LNCAP (cell line): Measurements from ENCODE around the gene CALHM3.

ENCODE experiments used
- TF ChIP-seq, protein P1 (sequence below): fragments of 450-650 bp; IDR thresholded peaks from 2 replicates; pipeline ENCODE4 v1.5.1; 2017; ENCODE audit warnings: mild to moderate bottlenecking

CALHM3 gene

DNA sequence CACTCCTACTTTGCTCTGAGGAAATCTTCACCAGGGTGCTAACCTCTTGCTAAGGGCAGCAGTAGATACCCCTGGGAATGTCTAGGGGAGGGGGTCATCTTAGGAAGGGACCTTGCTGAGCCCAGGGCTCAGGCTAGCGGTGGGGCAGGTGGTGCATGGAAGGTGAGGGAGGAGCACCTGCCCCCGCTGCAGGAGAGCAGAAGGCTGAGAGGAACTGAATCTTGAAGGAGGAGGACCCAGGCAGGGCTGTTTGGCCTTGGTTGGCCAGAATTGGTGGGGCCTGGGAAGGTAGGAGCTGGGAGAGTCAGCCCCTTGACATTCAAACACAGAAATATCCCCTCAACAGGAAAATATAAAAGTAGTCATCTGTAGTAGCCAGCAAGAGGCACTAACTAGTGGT, 7.0 kb downstream of the CALHM3 start:
- TF ChIP-seq, protein P1, sequence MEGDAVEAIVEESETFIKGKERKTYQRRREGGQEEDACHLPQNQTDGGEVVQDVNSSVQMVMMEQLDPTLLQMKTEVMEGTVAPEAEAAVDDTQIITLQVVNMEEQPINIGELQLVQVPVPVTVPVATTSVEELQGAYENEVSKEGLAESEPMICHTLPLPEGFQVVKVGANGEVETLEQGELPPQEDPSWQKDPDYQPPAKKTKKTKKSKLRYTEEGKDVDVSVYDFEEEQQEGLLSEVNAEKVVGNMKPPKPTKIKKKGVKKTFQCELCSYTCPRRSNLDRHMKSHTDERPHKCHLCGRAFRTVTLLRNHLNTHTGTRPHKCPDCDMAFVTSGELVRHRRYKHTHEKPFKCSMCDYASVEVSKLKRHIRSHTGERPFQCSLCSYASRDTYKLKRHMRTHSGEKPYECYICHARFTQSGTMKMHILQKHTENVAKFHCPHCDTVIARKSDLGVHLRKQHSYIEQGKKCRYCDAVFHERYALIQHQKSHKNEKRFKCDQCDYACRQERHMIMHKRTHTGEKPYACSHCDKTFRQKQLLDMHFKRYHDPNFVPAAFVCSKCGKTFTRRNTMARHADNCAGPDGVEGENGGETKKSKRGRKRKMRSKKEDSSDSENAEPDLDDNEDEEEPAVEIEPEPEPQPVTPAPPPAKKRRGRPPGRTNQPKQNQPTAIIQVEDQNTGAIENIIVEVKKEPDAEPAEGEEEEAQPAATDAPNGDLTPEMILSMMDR = no peak

DNA sequence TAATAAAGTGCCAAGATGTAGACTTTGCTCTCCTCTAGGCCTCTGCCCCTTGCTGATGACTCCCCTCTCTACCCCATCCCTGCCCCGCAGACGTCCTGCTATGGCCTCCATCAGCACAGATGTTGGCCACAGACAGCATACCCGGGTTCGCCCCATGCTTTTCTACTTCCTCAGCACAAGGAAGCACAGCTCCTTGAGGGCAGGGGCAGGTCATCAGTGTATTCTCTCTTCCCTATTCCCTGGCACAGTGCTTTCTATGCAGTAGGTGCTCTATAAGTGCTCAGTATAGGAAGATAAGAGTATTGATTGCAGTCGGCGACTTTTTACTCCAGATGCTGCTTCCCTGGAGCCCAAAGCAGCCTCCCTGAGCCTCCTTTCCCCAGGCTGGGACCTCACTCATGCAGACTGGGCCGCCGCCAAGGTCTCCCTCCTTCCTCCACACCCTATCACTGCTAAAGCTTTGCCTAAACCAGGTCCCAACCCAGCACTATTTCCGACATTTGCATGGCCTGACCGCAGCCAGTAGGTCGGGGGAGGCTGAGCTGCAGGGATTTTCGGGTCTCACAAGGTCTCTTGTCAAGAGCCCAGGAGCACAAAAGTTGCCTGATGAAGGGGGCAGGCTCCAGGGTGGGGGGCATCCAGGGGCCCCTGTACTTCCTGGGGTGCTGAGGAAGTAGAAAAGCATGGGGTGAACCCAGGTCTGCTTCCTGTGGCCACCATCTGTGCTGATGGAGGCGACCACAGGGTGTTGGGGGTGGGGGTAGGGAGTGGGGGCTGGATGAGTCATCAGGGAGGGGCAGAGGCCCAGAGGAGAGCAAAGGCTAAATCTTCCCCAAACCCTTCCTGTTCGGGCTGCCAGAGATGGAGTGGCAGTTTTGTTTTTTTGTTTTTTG, 8.0 kb downstream of the CALHM3 start:
- TF ChIP-seq, protein P1 = no peak

DNA sequence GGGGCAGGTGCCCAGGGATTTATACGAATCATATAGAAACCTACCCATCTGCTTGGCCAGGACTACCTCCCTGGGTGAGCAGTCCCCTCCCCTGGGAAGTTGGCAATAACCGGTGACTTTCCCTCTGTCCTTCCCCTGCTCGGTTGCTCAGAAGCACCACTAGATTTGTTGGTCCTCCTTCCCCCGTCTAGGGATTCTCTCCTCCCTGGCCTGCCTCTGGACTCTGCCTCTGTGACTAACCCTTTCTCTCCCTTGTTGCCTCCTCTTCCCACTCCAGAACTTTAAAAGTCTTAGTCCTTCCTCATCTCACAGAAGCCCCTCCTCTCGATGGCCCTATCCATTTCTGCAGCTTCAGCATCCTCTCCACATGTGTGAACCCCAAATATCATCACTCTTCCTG, 9.8 kb downstream of the CALHM3 start:
- TF ChIP-seq, protein P1 = no peak

- TF ChIP-seq, protein P1 = no peak
Measured at GRCh38 chr10:103467406-103467805, 11.6 kb downstream of the CALHM3 start.

DNA sequence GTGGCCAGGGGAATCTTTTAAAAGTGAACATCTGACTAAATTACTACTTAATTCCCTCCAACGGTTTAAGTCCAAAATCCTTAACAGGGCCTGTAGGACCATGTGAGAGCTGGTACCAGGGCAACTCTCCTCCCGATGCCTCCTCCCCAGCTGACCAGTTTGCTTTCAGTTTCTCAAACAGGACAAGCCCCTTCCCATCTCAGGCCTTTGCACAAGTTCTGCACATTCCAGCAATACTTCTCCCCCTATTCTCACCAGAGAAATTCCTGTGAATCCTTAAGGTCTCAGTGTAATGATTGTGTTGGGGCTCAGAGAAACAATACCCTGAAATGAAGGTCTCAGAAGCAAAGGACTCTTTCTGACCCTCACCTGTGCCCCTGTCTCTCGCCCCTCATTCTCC, 12.3 kb downstream of the CALHM3 start:
- TF ChIP-seq, protein P1 = no peak

DNA sequence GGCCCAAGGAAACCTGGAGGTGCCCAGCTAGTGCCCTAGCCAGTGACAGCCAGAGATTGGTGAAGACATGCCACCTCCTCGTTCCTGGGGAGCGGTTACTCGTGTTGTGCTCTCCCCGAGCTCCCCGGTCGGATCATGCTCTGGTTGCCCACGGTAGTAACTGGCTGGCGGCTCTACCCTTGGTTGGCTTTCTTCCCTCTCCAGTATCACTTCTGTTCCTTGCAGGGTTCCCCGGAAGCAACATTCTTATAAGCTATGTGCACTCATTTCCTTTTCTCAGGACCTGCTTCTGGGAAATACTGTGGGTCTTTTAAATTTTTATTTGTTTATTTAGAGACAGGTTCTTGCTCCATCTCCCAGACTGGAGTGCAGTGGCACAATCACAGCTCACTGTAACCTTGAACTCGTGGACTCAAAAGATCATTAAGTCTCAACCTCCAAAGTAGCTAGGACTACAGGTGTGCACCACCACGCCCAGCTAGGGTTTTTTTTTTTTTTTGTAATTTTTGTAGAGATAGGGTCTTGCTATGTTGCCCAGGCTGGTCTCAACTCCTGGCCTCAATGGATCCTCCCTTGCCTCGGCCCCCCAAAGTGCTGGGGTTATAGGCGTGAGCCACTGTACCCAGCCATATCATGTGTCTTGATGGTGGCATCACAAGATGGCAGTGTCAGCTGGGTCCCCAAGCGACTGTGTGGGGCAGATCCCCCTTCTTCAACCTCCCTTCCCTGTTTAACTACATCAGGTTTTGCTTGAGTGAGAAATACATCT, 13.4 kb downstream of the CALHM3 start:
- TF ChIP-seq, protein P1 = no peak

DNA sequence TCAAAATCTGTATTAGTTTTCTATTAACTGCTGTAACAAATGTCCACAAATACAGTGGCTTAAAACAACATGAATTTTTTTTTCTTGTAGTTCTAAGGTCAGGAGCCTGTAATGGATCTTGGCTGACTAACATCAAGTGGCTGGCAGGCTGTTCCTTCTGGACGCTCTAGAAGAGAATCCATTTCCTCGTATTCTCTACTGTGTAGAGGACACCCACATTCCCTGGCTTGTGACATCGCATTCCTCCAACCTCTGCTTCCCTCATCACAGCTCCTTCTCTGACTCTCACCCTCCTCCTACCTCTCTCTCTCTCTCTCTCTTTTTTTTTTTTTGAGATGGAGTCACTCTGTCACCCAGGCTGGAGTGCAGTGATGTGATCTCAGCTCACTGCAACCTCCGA, 15.5 kb downstream of the CALHM3 start:
- TF ChIP-seq, protein P1 = no peak
